WI38 (cell line): ENCODE data around the gene CLCN4.

Experiments
- H3K4me3 ChIP-seq: 2 replicates; pipeline ENCODE4 v1.5.1; 2011; ENCODE audit warnings: low read depth, mild to moderate bottlenecking, control low read depth, low read length
- TF ChIP-seq, protein P1 (sequence below): IDR thresholded peaks from 2 replicates; pipeline ENCODE4 v1.5.1; 2012; ENCODE audit warnings: low read depth, mild to moderate bottlenecking, control low read depth, low read length

The CLCN4 gene

DNA sequence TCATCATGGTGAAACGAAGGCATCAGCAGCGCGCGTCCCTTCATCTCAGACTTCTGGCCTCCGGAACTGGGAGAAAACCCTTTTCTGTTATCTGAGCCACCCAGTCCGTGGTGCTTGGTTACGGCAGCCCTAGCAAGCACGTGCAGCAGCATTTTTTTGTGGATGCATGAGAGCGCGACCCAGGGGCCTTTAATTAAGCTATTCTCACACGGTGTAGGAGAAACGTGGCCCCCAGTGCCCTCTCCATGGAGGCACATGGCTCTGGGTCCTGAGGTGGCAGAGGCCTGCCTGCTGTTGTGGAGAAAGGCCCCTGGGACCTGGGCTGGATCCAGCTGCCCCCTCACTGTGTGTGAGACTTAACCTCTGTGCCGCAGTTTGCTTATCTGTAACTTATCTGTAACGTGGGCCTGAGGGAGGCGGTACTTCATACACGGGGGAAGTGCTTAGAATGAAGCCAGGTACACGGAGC, 9.5 kb downstream of the CLCN4 start:
- TF ChIP-seq, protein P1, sequence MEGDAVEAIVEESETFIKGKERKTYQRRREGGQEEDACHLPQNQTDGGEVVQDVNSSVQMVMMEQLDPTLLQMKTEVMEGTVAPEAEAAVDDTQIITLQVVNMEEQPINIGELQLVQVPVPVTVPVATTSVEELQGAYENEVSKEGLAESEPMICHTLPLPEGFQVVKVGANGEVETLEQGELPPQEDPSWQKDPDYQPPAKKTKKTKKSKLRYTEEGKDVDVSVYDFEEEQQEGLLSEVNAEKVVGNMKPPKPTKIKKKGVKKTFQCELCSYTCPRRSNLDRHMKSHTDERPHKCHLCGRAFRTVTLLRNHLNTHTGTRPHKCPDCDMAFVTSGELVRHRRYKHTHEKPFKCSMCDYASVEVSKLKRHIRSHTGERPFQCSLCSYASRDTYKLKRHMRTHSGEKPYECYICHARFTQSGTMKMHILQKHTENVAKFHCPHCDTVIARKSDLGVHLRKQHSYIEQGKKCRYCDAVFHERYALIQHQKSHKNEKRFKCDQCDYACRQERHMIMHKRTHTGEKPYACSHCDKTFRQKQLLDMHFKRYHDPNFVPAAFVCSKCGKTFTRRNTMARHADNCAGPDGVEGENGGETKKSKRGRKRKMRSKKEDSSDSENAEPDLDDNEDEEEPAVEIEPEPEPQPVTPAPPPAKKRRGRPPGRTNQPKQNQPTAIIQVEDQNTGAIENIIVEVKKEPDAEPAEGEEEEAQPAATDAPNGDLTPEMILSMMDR, result no peak
- H3K4me3 ChIP-seq, result no peak overlapping the region

DNA sequence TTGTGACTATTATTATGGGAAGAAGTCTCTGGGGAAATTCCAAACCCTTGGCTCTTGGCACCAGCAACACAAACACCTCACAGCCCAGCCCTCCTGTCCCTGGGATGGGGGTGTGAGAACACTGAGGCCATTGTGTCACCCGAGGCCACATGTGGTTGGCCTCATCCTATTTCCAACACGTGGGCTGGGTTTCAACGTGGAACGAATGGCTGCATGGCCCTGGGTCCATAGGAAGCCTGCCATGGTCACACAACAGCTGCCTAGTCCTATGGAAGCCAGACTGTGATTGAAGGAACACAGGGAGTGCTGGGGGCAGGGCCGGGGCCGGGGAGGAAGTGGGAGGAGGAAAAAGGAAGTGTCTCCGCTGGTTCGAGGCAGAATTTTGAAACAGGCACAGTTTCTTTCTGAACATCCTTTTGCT, 10.0 kb downstream of the CLCN4 start:
- H3K4me3 ChIP-seq, result no peak overlapping the region

DNA sequence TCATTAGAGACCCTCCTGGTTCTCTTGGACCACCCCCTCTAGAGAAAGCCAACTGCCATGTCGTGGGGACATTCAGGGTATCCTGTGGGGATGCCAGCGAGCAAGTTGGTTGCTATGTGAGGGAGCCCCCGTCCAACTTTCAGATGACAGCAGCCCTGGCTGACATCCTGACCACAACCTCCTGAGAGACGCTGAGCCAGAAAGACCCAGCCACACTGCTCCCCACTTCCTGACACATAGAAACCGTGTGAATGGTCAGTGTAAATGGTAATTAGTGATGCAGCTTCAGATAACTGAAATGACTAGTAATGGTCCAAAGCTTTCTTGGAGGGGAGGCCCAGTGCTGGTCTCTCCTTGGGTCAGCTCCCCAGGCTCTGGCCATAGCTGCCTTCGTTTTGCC, 10.8 kb downstream of the CLCN4 start:
- TF ChIP-seq, protein P1, result no peak
- H3K4me3 ChIP-seq, result no peak overlapping the region

More for the DNA sequence above, 10.0 kb downstream of the CLCN4 start:
- TF ChIP-seq, protein P1, result no peak

DNA sequence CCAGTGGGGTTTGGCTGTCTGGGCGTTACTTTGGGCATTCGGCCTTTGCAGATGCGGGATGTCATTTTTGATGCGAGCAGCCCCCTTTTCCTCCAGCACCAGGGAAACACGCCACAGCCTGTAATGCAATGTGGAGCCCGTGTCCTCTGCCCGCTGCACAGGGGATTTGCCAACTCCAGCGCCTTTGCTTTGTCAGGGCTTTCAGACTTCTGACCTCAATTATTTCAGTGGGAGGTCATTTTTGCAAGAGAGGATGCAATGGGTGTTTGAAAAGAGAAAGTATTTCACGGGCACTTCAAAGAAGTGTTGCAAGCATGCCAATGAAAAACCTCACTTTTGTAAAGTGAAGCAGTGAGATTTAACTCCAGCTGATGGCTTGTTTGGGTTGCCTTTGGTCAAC, 11.5 kb downstream of the CLCN4 start:
- no peak overlapping the region for H3K4me3 ChIP-seq
- TF ChIP-seq, protein P1, result no peak

DNA sequence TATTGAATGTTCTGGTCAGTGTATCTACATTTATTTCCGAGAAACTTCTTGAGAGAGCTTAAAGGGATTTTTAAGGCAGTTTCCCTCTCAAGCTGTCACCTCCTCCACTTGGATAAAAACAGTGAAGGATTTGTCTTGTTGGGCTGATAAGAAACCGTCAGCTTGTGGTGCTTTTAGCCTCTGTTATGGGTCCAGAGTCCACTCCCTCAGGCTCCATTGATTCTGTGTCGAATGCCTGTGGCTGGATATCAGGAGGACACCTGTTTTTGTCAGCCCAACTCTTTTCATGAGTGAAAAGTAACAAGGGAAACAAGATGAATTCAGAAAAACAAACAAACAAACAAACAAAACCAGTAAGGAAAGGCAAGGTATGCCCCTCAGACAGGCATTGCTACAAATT, 12.4 kb downstream of the CLCN4 start:
- TF ChIP-seq, protein P1, result no peak
- H3K4me3 ChIP-seq, result no peak overlapping the region

DNA sequence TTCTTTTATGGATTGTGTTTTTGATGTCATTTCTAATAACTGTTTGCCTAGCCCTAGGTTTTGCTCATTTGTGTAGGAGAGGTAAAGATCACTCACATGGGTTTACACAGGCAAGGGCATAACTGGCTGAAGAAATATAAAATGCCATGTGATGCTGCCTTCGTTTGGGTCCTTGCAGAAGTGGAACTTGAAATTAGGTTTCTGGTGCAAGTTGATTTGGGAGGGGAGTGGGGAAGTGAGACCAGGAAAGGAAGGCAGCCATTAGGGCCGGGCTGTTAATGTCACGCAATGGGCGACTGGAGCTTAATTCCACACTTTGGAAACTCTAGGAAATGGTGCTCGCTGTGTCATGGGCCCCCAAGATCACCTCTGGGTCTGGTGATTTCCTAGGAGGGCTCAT, 14.5 kb downstream of the CLCN4 start:
- TF ChIP-seq, protein P1, result no peak
- no peak overlapping the region for H3K4me3 ChIP-seq

DNA sequence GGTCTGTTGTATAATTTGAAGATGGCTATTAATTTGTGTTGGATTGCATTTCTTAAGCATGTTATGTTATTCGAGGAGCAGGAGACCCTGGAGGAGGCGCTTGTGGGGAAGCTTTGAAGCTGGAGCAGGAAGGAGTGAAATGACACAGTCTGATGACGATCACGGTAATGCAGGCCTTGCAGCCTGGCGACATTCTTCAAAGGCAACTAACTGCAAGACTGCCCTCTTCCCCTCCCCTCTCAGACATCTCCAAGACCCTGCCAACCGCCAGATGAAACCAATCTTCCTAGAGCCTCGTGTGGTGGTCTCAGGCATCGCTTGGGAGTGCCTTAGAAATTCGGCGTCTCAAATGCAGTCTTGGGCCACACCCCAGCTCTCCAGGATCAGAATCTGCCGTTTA, 16.1 kb downstream of the CLCN4 start:
- H3K4me3 ChIP-seq, result peak overlapping the region; percentile 20
- TF ChIP-seq, protein P1, result no peak
